Measurements from ENCODE around the gene SERPINA1. TPM values are rescaled to one million over a fixed set of nuclear protein-coding genes. Genes with fewer than 3 reads are reported as not detected.
A peak's percentile ranks its signal among the peaks of the same experiment; 100 is the strongest.

SERPINA1 gene
- total and polyA plus RNA-seq, 2 of the 13 experiments (the other 11 are each of a cell fraction or from before 2014, with no cell fraction given) = 3,266 to 11,015 TPM

DNA sequence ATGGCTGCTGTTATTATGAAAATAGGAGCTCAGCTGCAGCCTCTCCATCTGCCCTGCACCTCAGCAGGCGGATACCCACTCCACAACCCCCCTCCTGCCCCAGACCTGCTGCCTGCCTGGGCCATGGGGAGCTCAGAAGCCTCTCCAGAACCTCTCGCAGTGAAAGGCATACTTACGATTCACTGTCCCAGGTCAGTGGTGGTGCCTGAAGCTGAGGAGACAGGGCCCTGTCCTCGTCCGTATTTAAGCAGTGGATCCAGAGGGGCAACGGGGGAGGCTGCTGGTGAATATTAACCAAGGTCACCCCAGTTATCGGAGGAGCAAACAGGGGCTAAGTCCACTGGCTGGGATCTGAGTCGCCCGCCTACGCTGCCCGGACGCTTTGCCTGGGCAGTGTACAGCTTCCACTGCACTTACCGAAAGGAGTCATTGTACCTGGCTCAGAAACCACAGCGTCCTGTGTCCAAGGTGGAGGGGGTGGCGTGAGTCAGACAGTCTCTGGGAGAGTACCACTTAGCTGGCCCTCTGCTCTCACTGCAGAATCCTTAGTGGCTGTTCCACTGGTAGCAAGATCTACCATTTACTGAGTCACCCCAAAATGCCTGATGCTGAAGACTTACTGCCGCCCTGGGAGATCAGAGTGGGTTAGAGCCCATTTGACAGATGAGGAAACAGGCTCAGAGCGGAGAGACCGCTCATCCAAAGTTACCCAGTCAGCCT lies at the start of gene SERPINA1 (continued):
- TF ChIP-seq SKIL (CRISPR knock-in tag; IDR thresholded peaks at IDR 0.05; ENCODE audit: borderline replicate concordance) (peak; percentile 95), ZNF772 (CRISPR knock-in tag; IDR thresholded peaks at IDR 0.05) (peak; percentile 93), ZNF484 (CRISPR knock-in tag; IDR thresholded peaks at IDR 0.05; ENCODE audit: borderline replicate concordance, low read depth) (no peak), ZNF326 (CRISPR knock-in tag; IDR thresholded peaks at IDR 0.05; ENCODE audit: borderline replicate concordance) (no peak), ZNF468 (CRISPR knock-in tag; IDR thresholded peaks at IDR 0.05) (no peak), ZKSCAN8 (CRISPR knock-in tag; IDR thresholded peaks at IDR 0.05; ENCODE audit: borderline replicate concordance) (peak; percentile 71; the same call in 1 of the 2 replicates), GTF2F1 (IDR thresholded peaks at IDR 0.05; ENCODE audit: low read length) (no peak), LRRFIP1 (CRISPR knock-in tag; conservative IDR thresholded peaks at IDR 0.05) (0 out of 2 replicates have a peak, but pooled peaks have one; percentile 44), TRIM24 (CRISPR knock-in tag; IDR thresholded peaks at IDR 0.05) (no peak), KDM5B (CRISPR knock-in tag; IDR thresholded peaks at IDR 0.05; ENCODE audit: borderline replicate concordance) (peak; percentile 60), SOX13 (IDR thresholded peaks at IDR 0.05) (peak; percentile 75), SOX13 (CRISPR knock-in tag; conservative IDR thresholded peaks at IDR 0.05 in 1 of 2, IDR thresholded peaks at IDR 0.05 in 1 of 2) (peak in 1 of 2 experiments; percentile 88; a peak in 2 of 4 replicates), PRDM4 (CRISPR knock-in tag; IDR thresholded peaks at IDR 0.05; ENCODE audit: borderline replicate concordance) (peak; percentile 92; the same call in 1 of the 2 replicates), HNRNPH1 (optimal IDR thresholded peaks at IDR 0.05; ENCODE audit: low read depth, low read length) (peak; percentile 76), TAF1 (CRISPR knock-in tag; IDR thresholded peaks at IDR 0.05) (peak; percentile 88), SALL2 (CRISPR knock-in tag; IDR thresholded peaks at IDR 0.05) (peak; percentile 80), SMAD1 (CRISPR knock-in tag; IDR thresholded peaks at IDR 0.05; ENCODE audit: borderline replicate concordance, low read depth) (peak; percentile 88; the same call in 1 of the 2 replicates), ZNF644 (CRISPR knock-in tag; IDR thresholded peaks at IDR 0.05; ENCODE audit: low read depth) (peak; percentile 57; the same call in 1 of the 2 replicates), ZNF232 (CRISPR knock-in tag; IDR thresholded peaks at IDR 0.05; ENCODE audit: borderline replicate concordance) (peak; percentile 42; the same call in 1 of the 2 replicates), ZNF414 (CRISPR knock-in tag; IDR thresholded peaks at IDR 0.05) (peak; percentile 80)
